ENCODE measurements around the gene METTL14. TPM values are rescaled to one million over a fixed set of nuclear protein-coding genes. Genes with fewer than 3 reads are reported as not detected.

The METTL14 gene
- total RNA-seq, 3 donors from 2014 or later, result 33.6 to 53.6 (median 36.4) TPM

- Histone ChIP-seq H3K4me1 (ENCODE audit: low read depth) (peaks cover 2% of the 10 kb centered on the region), H3K36me3 (ENCODE audit: low read depth) (no peaks in the 10 kb centered on the region), H3K9me3 (no peaks in the 10 kb centered on the region), H3K4me3 (no peak overlapping the region)
- intact Hi-C loops (cut with DNase I, micrococcal nuclease), result no loop called here
- DNase-seq, result no peak
- TF ChIP-seq CTCF (IDR thresholded peaks at IDR 0.05), result no peak
- no peak for ATAC-seq
Measured at GRCh38 chr4:118752551-118752950, 67.4 kb downstream of the METTL14 start.

- TF ChIP-seq CTCF (IDR thresholded peaks at IDR 0.05), result no peak
- Histone ChIP-seq H3K36me3 (ENCODE audit: low read depth) (no peaks in the 10 kb centered on the region), H3K4me3 (no peak overlapping the region), H3K9me3 (no peaks in the 10 kb centered on the region), H3K4me1 (ENCODE audit: low read depth) (peaks cover 2% of the 10 kb centered on the region)
- ATAC-seq, result no peak
- intact Hi-C loops (cut with DNase I, micrococcal nuclease), result no loop called here
- no peak for DNase-seq
Measured at GRCh38 chr4:118753096-118753495, 67.9 kb downstream of the METTL14 start.

- no peak for ATAC-seq
- peaks cover 2% of the 10 kb centered on the region for H3K4me1 ChIP-seq (ENCODE audit: low read depth)
- no peak for TF ChIP-seq CTCF (IDR thresholded peaks at IDR 0.05)
Measured at GRCh38 chr4:118753685-118754084, 68.5 kb downstream of the METTL14 start.

GRCh38 chr4:118754890-118755289 lies 69.7 kb downstream of the METTL14 start:
- TF ChIP-seq CTCF (IDR thresholded peaks at IDR 0.05), result no peak
- H3K4me3 ChIP-seq, result no peak overlapping the region
- no peak for ATAC-seq
- peaks cover 2% of the 10 kb centered on the region for H3K4me1 ChIP-seq (ENCODE audit: low read depth)
- H3K9me3 ChIP-seq, result no peaks in the 10 kb centered on the region
- intact Hi-C loops (cut with DNase I, micrococcal nuclease), result no loop called here
- DNase-seq, result no peak
- no peaks in the 10 kb centered on the region for H3K36me3 ChIP-seq (ENCODE audit: low read depth)

More at GRCh38 chr4:118753685-118754084, 68.5 kb downstream of the METTL14 start:
- H3K9me3 ChIP-seq, result no peaks in the 10 kb centered on the region
- no peak for DNase-seq
- intact Hi-C loops (cut with DNase I, micrococcal nuclease), result no loop called here
- no peak overlapping the region for H3K4me3 ChIP-seq
- no peaks in the 10 kb centered on the region for H3K36me3 ChIP-seq (ENCODE audit: low read depth)

- ATAC-seq (no peak), DNase-seq (no peak)
- Histone ChIP-seq H3K4me3 (no peak overlapping the region), H3K9me3 (no peaks in the 10 kb centered on the region), H3K36me3 (ENCODE audit: low read depth) (no peaks in the 10 kb centered on the region), H3K4me1 (ENCODE audit: low read depth) (peaks cover 2% of the 10 kb centered on the region)
- intact Hi-C loops (cut with DNase I, micrococcal nuclease), result no loop called here
- TF ChIP-seq CTCF (IDR thresholded peaks at IDR 0.05), result no peak
Measured at GRCh38 chr4:118755438-118756226, 70.4 kb downstream of the METTL14 start.

All from mucosa of descending colon (tissue), 3 donors.